ENCODE measurements around the gene MEF2A.

DNA sequence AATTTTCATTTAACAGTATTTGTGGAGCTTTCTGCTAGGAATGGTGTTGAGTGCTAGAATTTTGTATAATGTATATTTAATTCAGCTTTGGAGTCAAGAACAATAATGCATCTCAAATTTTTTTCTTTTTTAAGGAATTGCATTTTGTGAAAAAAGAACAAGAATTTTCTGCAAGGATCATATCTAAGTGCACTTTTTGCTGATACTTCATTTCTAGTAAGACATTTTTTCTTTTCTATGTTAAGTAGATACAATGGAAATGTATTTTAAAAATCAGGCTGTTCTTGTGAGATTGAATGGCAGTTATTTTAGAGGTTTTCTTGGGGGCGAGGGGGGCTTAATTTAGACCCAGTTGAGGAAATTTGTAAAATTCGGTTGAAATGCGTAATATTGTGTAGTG is 32.5 kb downstream of the MEF2A start:
- TF ChIP-seq POLR2A (IDR thresholded peaks at IDR 0.05) = no peak
- TF ChIP-seq, protein P1, sequence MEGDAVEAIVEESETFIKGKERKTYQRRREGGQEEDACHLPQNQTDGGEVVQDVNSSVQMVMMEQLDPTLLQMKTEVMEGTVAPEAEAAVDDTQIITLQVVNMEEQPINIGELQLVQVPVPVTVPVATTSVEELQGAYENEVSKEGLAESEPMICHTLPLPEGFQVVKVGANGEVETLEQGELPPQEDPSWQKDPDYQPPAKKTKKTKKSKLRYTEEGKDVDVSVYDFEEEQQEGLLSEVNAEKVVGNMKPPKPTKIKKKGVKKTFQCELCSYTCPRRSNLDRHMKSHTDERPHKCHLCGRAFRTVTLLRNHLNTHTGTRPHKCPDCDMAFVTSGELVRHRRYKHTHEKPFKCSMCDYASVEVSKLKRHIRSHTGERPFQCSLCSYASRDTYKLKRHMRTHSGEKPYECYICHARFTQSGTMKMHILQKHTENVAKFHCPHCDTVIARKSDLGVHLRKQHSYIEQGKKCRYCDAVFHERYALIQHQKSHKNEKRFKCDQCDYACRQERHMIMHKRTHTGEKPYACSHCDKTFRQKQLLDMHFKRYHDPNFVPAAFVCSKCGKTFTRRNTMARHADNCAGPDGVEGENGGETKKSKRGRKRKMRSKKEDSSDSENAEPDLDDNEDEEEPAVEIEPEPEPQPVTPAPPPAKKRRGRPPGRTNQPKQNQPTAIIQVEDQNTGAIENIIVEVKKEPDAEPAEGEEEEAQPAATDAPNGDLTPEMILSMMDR (IDR thresholded peaks at IDR 0.05) = no peak
